Trophoblast cell (in vitro differentiated cells and primary cell): ENCODE measurements around the gene FREM3.

Experiments
- DNase-seq, 2 donors: peaks; one replicate each; pipeline ENCODE4 v3.0.0-alpha.2; 2016
- H2AFZ ChIP-seq: 2 replicates; pipeline ENCODE4 v1.6.1; 2013; ENCODE audit warnings: low read length, moderate library complexity, mild to moderate bottlenecking; ENCODE audit not compliant: insufficient read depth, poor library complexity
- H2AK5ac ChIP-seq: 2 replicates; pipeline ENCODE4 v1.6.1; 2013; ENCODE audit warnings: mild to moderate bottlenecking, low read length
- H2BK120ac ChIP-seq: 2 replicates; pipeline ENCODE4 v1.6.1; 2013; ENCODE audit warnings: low read length, mild to moderate bottlenecking, moderate library complexity; ENCODE audit not compliant: insufficient read depth, poor library complexity
- H2BK12ac ChIP-seq: 2 replicates; pipeline ENCODE4 v1.6.1; 2013; ENCODE audit warnings: mild to moderate bottlenecking, low read length, moderate library complexity
- H2BK5ac ChIP-seq: 2 replicates; pipeline ENCODE4 v1.6.1; 2013; ENCODE audit warnings: low read length, low read depth, moderate library complexity, mild to moderate bottlenecking; ENCODE audit not compliant: poor library complexity
- H3K14ac ChIP-seq: 2 replicates; pipeline ENCODE4 v1.6.1; 2013; ENCODE audit warnings: mild to moderate bottlenecking, low read length
- H3K18ac ChIP-seq: 2 replicates; pipeline ENCODE4 v1.6.1; 2013; ENCODE audit warnings: mild to moderate bottlenecking, low read length
- H3K23ac ChIP-seq: 2 replicates; pipeline ENCODE4 v1.6.1; 2013; ENCODE audit warnings: low read length
- H3K27ac ChIP-seq: 2 replicates; pipeline ENCODE4 v1.5.1; 2013; ENCODE audit warnings: low read depth, mild to moderate bottlenecking, inconsistent platforms, low read length, moderate library complexity
- H3K27me3 ChIP-seq: 2 replicates; pipeline ENCODE4 v1.6.1; 2013; ENCODE audit warnings: inconsistent platforms, mild to moderate bottlenecking, low read length, moderate library complexity; ENCODE audit not compliant: insufficient read depth
- H3K36me3 ChIP-seq, 2 experiments: 1 replicate in 1 of 2; 2 replicates in 1 of 2; pipeline ENCODE4 v1.6.1; 2013; ENCODE audit warnings: low read length in 2 of 2, mild to moderate bottlenecking in 2 of 2, moderate library complexity in 1 of 2; ENCODE audit not compliant: insufficient read depth in 2 of 2, control insufficient read depth in 1 of 2
- H3K4ac ChIP-seq: 2 replicates; pipeline ENCODE4 v1.6.1; 2013; ENCODE audit warnings: low read depth, mild to moderate bottlenecking, low read length, moderate library complexity
- H3K4me1 ChIP-seq, 2 experiments: 1 replicate in 1 of 2; 2 replicates in 1 of 2; pipeline ENCODE4 v1.6.1; 2013; ENCODE audit warnings: low read length in 2 of 2, mild to moderate bottlenecking in 2 of 2, moderate library complexity in 1 of 2; ENCODE audit not compliant: insufficient read depth in 2 of 2, control insufficient read depth in 1 of 2
- H3K4me2 ChIP-seq: 2 replicates; pipeline ENCODE4 v1.6.1; 2013; ENCODE audit warnings: inconsistent platforms, mild to moderate bottlenecking, low read length, moderate library complexity
- H3K4me3 ChIP-seq: 2 replicates; pipeline ENCODE4 v1.5.1; 2013; ENCODE audit warnings: mild to moderate bottlenecking, low read depth, low read length, inconsistent platforms
- H3K79me1 ChIP-seq: one replicate; pipeline ENCODE4 v1.6.1; 2013; ENCODE audit warnings: low read length
- H3K79me2 ChIP-seq: 2 replicates; pipeline ENCODE4 v1.6.1; 2013; ENCODE audit warnings: low read length, mild to moderate bottlenecking; ENCODE audit not compliant: control insufficient read depth, insufficient read depth, poor library complexity
- H3K9ac ChIP-seq: 2 replicates; pipeline ENCODE4 v1.6.1; 2013; ENCODE audit warnings: mild to moderate bottlenecking, low read length
- H3K9me3 ChIP-seq: 2 replicates; pipeline ENCODE4 v1.6.1; 2013; ENCODE audit warnings: low read depth, mild to moderate bottlenecking, control low read depth, inconsistent platforms, low read length; ENCODE audit not compliant: insufficient read depth
- H4K12ac ChIP-seq: 2 replicates; pipeline ENCODE4 v1.6.1; 2013; ENCODE audit warnings: low read depth, mild to moderate bottlenecking, low read length, moderate library complexity
- H4K8ac ChIP-seq: 2 replicates; pipeline ENCODE4 v1.6.1; 2013; ENCODE audit warnings: low read depth, mild to moderate bottlenecking, low read length, moderate library complexity
- H4K91ac ChIP-seq: one replicate; pipeline ENCODE4 v1.6.1; 2013; ENCODE audit warnings: low read depth, mild to moderate bottlenecking, low read length, moderate library complexity
- WGBS: extraction: QIAGEN DNeasy Blood & Tissue Kit; methylation state at CpG from one replicate; pipeline ENCODE4 v1.1.7; 2013; ENCODE audit warnings: missing lambda C conversion rate; ENCODE audit not compliant: insufficient read length, insufficient coverage; ENCODE audit errors: extremely low coverage; 5-methylcytosine and 5-hydroxymethylcytosine counted together

Gene FREM3

GRCh38 chr4:143623896-143624295 is 76.6 kb downstream of the FREM3 start:
- H3K4ac ChIP-seq: no peak overlapping the region
- no peak overlapping the region for H2BK12ac ChIP-seq
- H3K79me1 ChIP-seq: no peaks in the 10 kb centered on the region
- no peak overlapping the region for H2AFZ ChIP-seq
- no peak overlapping the region for H3K18ac ChIP-seq
- H3K4me3 ChIP-seq: no peak overlapping the region
- H3K9ac ChIP-seq: no peak overlapping the region
- H3K9me3 ChIP-seq: no peaks in the 10 kb centered on the region
- no peak overlapping the region for H3K23ac ChIP-seq
- H3K36me3 ChIP-seq: no peaks in the 10 kb centered on the region
- no peak overlapping the region for H2AK5ac ChIP-seq
- DNase-seq: no peak
- H4K91ac ChIP-seq: no peak overlapping the region
- H2BK5ac ChIP-seq: no peak overlapping the region
- no peak overlapping the region for H3K27ac ChIP-seq
- H3K79me2 ChIP-seq: no peaks in the 10 kb centered on the region
- H3K4me1 ChIP-seq: no peaks in the 10 kb centered on the region
- no peaks in the 10 kb centered on the region for H3K27me3 ChIP-seq
- no CpG with 5 or more reads among the region's 3 CpGs for WGBS
- H3K14ac ChIP-seq: no peak overlapping the region
- no peak overlapping the region for H3K4me2 ChIP-seq
- no peak overlapping the region for H2BK120ac ChIP-seq
- H4K8ac ChIP-seq: no peak overlapping the region
- no peak overlapping the region for H4K12ac ChIP-seq

- no peak overlapping the region for H2BK5ac ChIP-seq
- no CpG with 5 or more reads among the region's 1 CpG for WGBS
Observed at GRCh38 chr4:143618811-143619210, 81.7 kb downstream of the FREM3 start.

GRCh38 chr4:143617994-143618679 is 82.3 kb downstream of the FREM3 start:
- Histone ChIP-seq H3K4me2 (no peak overlapping the region), H3K14ac (no peak overlapping the region), H3K79me1 (no peaks in the 10 kb centered on the region), H2AFZ (no peak overlapping the region), H3K27me3 (no peaks in the 10 kb centered on the region), H2BK5ac (no peak overlapping the region), H2BK120ac (no peak overlapping the region), H4K91ac (no peak overlapping the region), H2BK12ac (no peak overlapping the region), H3K4ac (no peak overlapping the region), H4K12ac (no peak overlapping the region), H4K8ac (no peak overlapping the region), H2AK5ac (no peak overlapping the region), H3K36me3 (no peaks in the 10 kb centered on the region), H3K18ac (no peak overlapping the region), H3K27ac (no peak overlapping the region), H3K23ac (no peak overlapping the region), H3K79me2 (no peaks in the 10 kb centered on the region), H3K4me3 (no peak overlapping the region), H3K9me3 (no peaks in the 10 kb centered on the region), H3K9ac (no peak overlapping the region), H3K4me1 (no peaks in the 10 kb centered on the region)
- WGBS: no CpG with 5 or more reads among the region's 6 CpGs
- DNase-seq: no peak

More at GRCh38 chr4:143618811-143619210, 81.7 kb downstream of the FREM3 start:
- DNase-seq: no peak
- Histone ChIP-seq H3K9ac (no peak overlapping the region), H2AK5ac (no peak overlapping the region), H3K36me3 (no peaks in the 10 kb centered on the region), H4K91ac (no peak overlapping the region), H3K4ac (no peak overlapping the region), H4K12ac (no peak overlapping the region), H3K18ac (no peak overlapping the region), H3K9me3 (no peaks in the 10 kb centered on the region), H3K27me3 (no peaks in the 10 kb centered on the region), H2BK12ac (no peak overlapping the region), H3K23ac (no peak overlapping the region), H3K4me3 (no peak overlapping the region), H3K79me2 (no peaks in the 10 kb centered on the region), H3K14ac (no peak overlapping the region), H4K8ac (no peak overlapping the region), H3K4me2 (no peak overlapping the region), H3K27ac (no peak overlapping the region), H3K79me1 (no peaks in the 10 kb centered on the region), H2AFZ (no peak overlapping the region), H2BK120ac (no peak overlapping the region), H3K4me1 (no peaks in the 10 kb centered on the region)

GRCh38 chr4:143616771-143617170 is 83.7 kb downstream of the FREM3 start:
- no peak for DNase-seq
- Histone ChIP-seq H3K36me3 (no peaks in the 10 kb centered on the region), H3K79me2 (no peaks in the 10 kb centered on the region), H3K79me1 (no peaks in the 10 kb centered on the region), H3K9ac (no peak overlapping the region), H2BK12ac (no peak overlapping the region), H2AFZ (no peak overlapping the region), H2AK5ac (no peak overlapping the region), H4K12ac (no peak overlapping the region), H3K18ac (no peak overlapping the region), H3K4me1 (no peaks in the 10 kb centered on the region), H3K4me3 (no peak overlapping the region), H2BK5ac (no peak overlapping the region), H3K27ac (no peak overlapping the region), H3K9me3 (no peaks in the 10 kb centered on the region), H3K27me3 (no peaks in the 10 kb centered on the region), H3K4me2 (no peak overlapping the region), H4K91ac (no peak overlapping the region), H2BK120ac (no peak overlapping the region), H3K14ac (no peak overlapping the region), H3K4ac (no peak overlapping the region), H4K8ac (no peak overlapping the region), H3K23ac (no peak overlapping the region)
- WGBS: no CpG with 5 or more reads among the region's 8 CpGs
